HepG2 (cell line): Measurements from ENCODE around the gene UCN. TPM values are rescaled to one million over a fixed set of nuclear protein-coding genes. Genes with fewer than 3 reads are reported as not detected.

Experiments used
- DNMT3B ChIP-seq: conservative IDR thresholded peaks from 2 replicates; pipeline ENCODE4 v1.6.1; 2016; ENCODE audit warnings: missing biosample characterization, control low read depth
- ETS1 ChIP-seq: sonication (generic); formaldehyde crosslinking; IDR thresholded peaks from 2 replicates; pipeline ENCODE4 v1.4.0; 2020; ENCODE audit warnings: missing genetic modification reagents
- ETV5 ChIP-seq: IDR thresholded peaks from 2 replicates; pipeline ENCODE4 v1.6.1; 2018; ENCODE audit warnings: missing biosample characterization, missing genetic modification reagents, inconsistent platforms, borderline replicate concordance
- KDM5A ChIP-seq: fragments of 200-600 bp; sonication (generic); IDR thresholded peaks from 2 replicates; pipeline ENCODE4 v1.7.0; 2018; ENCODE audit warnings: antibody characterized with exemption, mild to moderate bottlenecking, low read length, borderline replicate concordance
- MTA1 ChIP-seq: sonication (generic); formaldehyde crosslinking; IDR thresholded peaks from 2 replicates; pipeline ENCODE4 v1.4.0; 2020; ENCODE audit warnings: missing genetic modification reagents, mild to moderate bottlenecking, borderline replicate concordance
- MZF1 ChIP-seq: sonication (generic); formaldehyde crosslinking; IDR thresholded peaks from 2 replicates; pipeline ENCODE4 v1.8.1; 2023; ENCODE audit warnings: mild to moderate bottlenecking, missing genetic modification reagents, borderline replicate concordance
- NAIF1 ChIP-seq: sonication (generic); formaldehyde crosslinking; IDR thresholded peaks from 2 replicates; pipeline ENCODE4 v1.5.0; 2020; ENCODE audit warnings: mild to moderate bottlenecking, missing genetic modification reagents, borderline replicate concordance
- ZBTB40 ChIP-seq, 2 experiments: fragments of 450-650 bp in 1 of 2; sonication (generic) in 1 of 2; formaldehyde crosslinking in 1 of 2; IDR thresholded peaks; 2 replicates each; pipeline versions ENCODE4 v1.6.1 to v1.8.0; 2016 to 2022; ENCODE audit warnings: antibody characterized with exemption in 1 of 2, mild to moderate bottlenecking in 1 of 2, missing genetic modification reagents in 1 of 2
- ZFP1 ChIP-seq: IDR thresholded peaks from 2 replicates; pipeline ENCODE4 v1.6.1; 2016
- ZNF10 ChIP-seq: sonication (generic); formaldehyde crosslinking; IDR thresholded peaks from 2 replicates; pipeline ENCODE4 v1.4.0; 2020; ENCODE audit warnings: mild to moderate bottlenecking, low read depth, missing genetic modification reagents, borderline replicate concordance
- ZNF546 ChIP-seq: sonication (generic); formaldehyde crosslinking; conservative IDR thresholded peaks from 2 replicates; pipeline ENCODE4 v1.8.1; 2023; ENCODE audit warnings: mild to moderate bottlenecking, missing genetic modification reagents
- ZNF660 ChIP-seq: sonication (generic); formaldehyde crosslinking; IDR thresholded peaks from 2 replicates; pipeline ENCODE4 v1.5.1; 2020; ENCODE audit warnings: mild to moderate bottlenecking, low read depth, missing genetic modification reagents, borderline replicate concordance
- ZNF678 ChIP-seq: sonication (generic); formaldehyde crosslinking; IDR thresholded peaks from 2 replicates; pipeline ENCODE4 v1.4.0; 2020; ENCODE audit warnings: mild to moderate bottlenecking, missing genetic modification reagents
- ZNF703 ChIP-seq: sonication (generic); formaldehyde crosslinking; IDR thresholded peaks from 2 replicates; pipeline ENCODE4 v1.5.1; 2020; ENCODE audit warnings: missing genetic modification reagents, mild to moderate bottlenecking, moderate library complexity, borderline replicate concordance
- ZNF713 ChIP-seq: sonication (generic); formaldehyde crosslinking; IDR thresholded peaks from 2 replicates; pipeline ENCODE4 v1.4.0; 2020; ENCODE audit warnings: mild to moderate bottlenecking, missing genetic modification reagents
- ZNF790 ChIP-seq: sonication (generic); formaldehyde crosslinking; IDR thresholded peaks from 2 replicates; pipeline ENCODE4 v1.8.0; 2022; ENCODE audit warnings: missing genetic modification reagents, mild to moderate bottlenecking, borderline replicate concordance
- ZNF891 ChIP-seq: sonication (generic); formaldehyde crosslinking; IDR thresholded peaks from 2 replicates; pipeline ENCODE4 v1.5.0; 2020; ENCODE audit warnings: mild to moderate bottlenecking, missing genetic modification reagents
- polyA plus RNA-seq, 8 experiments: library from polyadenylated mRNA; depleted of rRNA in 3 of 8; stranded (reverse) in 7 of 8; unstranded in 1 of 8; fragments of >200 nt; fragmentation: Illumina TruSeq in 4 of 8; extraction: Trizol in 4 of 8; gene quantifications; 2 replicates each; pipeline versions ENCODE4 v1.2.1 to v1.2.3, GENCODE V29; 2011 to 2016; ENCODE audit warnings: low read depth in 4 of 8, missing spikeins in 1 of 8, mixed read lengths in 1 of 8; ENCODE audit not compliant: insufficient read depth in 1 of 8
- total RNA-seq, 5 experiments: library from RNA; depleted of rRNA; stranded (reverse); fragments of >200 nt; fragmentation: Illumina TruSeq; extraction: Trizol; gene quantifications; 2 replicates each; pipeline ENCODE4 v1.2.3, GENCODE V29; 2016; ENCODE audit warnings: low read depth in 1 of 5

Gene UCN
- total and polyA plus RNA-seq, 2 of the 13 experiments (the other 11 are each of a cell fraction or from before 2014, with no cell fraction given) = 1.2 to 2.3 TPM

- TF ChIP-seq ZBTB40 (IDR thresholded peaks at IDR 0.05) (peak; percentile 46; the same call in 1 of the 2 replicates), ZBTB40 (CRISPR knock-in tag; IDR thresholded peaks at IDR 0.05) (peak; percentile 84), ZNF546 (CRISPR knock-in tag) (no peak; the same call in 1 of the 2 replicates), KDM5A (peak; percentile 93), ZNF703 (no peak), ZNF713 (CRISPR knock-in tag) (no peak; the same call in 1 of the 2 replicates), ZNF660 (CRISPR knock-in tag) (no peak), MZF1 (CRISPR knock-in tag) (peak; percentile 46; the same call in 1 of the 2 replicates), ZNF10 (CRISPR knock-in tag) (no peak), NAIF1 (CRISPR knock-in tag) (peak; percentile 84), ZFP1 (CRISPR knock-in tag) (no peak; the same call in none of the 2 replicates), ETS1 (CRISPR knock-in tag) (peak; percentile 92), MTA1 (CRISPR knock-in tag) (no peak; the same call in 1 of the 2 replicates), ZNF790 (peak; percentile 63; the same call in 1 of the 2 replicates), ZNF678 (CRISPR knock-in tag) (peak; percentile 90; the same call in 1 of the 2 replicates), ETV5 (CRISPR knock-in tag) (peak; percentile 77), ZNF891 (peak; percentile 91), DNMT3B (CRISPR knock-in tag) (peak; percentile 51)
These were observed 14.7 kb upstream of the UCN start, which contains the start of gene MPV17 (continued) for GRCh38 chr2:27322766-27323595.
